CD14-positive monocyte (primary cell): Measurements from ENCODE around the gene TMUB2. TPM values are rescaled to one million over a fixed set of nuclear protein-coding genes. Genes with fewer than 3 reads are reported as not detected.

Source experiments
- DNase-seq, 3 donors: peaks; one replicate each; pipeline ENCODE4 v3.0.0-alpha.2; 2011 to 2022
- H2AFZ ChIP-seq: 2 replicates; pipeline ENCODE4 v1.6.0; 2012; ENCODE audit warnings: mild to moderate bottlenecking, low read depth, low read length, inconsistent platforms; ENCODE audit not compliant: insufficient read depth, poor library complexity, severe bottlenecking
- H3K27ac ChIP-seq, 2 donors: 1 replicate in 1 of 2; 2 replicates in 1 of 2; pipeline ENCODE4 v1.5.1; 2012 to 2013; ENCODE audit warnings: low read length in 2 of 2, control low read depth in 1 of 2, inconsistent platforms in 1 of 2, low read depth in 1 of 2, mild to moderate bottlenecking in 1 of 2
- H3K27me3 ChIP-seq, 2 donors: one replicate each; pipeline versions ENCODE4 v1.6.0 to v1.6.1; 2011 to 2013; ENCODE audit warnings: low read length in 2 of 2; ENCODE audit not compliant: control insufficient read depth in 2 of 2, insufficient read depth in 2 of 2
- H3K36me3 ChIP-seq, 2 donors: replicated peaks in 1 of 2; 1 replicate in 1 of 2; 2 replicates in 1 of 2; pipeline versions ENCODE4 v1.5.1 to v1.6.1; 2012 to 2013; ENCODE audit warnings: low read length in 2 of 2, control low read depth in 1 of 2, inconsistent platforms in 1 of 2, mild to moderate bottlenecking in 1 of 2; ENCODE audit not compliant: insufficient read depth in 2 of 2, control insufficient read depth in 1 of 2
- H3K4me1 ChIP-seq, 2 donors: 1 replicate in 1 of 2; 2 replicates in 1 of 2; pipeline versions ENCODE4 v1.5.1 to v1.6.1; 2012 to 2013; ENCODE audit warnings: low read length in 2 of 2, control low read depth in 1 of 2, inconsistent platforms in 1 of 2, mild to moderate bottlenecking in 1 of 2, moderate library complexity in 1 of 2; ENCODE audit not compliant: insufficient read depth in 2 of 2, control insufficient read depth in 1 of 2
- H3K4me2 ChIP-seq: replicated peaks from 2 replicates; pipeline ENCODE3; 2012; ENCODE audit warnings: low read length, moderate library complexity, mild to moderate bottlenecking; ENCODE audit not compliant: poor library complexity, severe bottlenecking; ENCODE audit errors: extremely low read depth
- H3K4me3 ChIP-seq, 3 experiments: fragments of 200-600 bp in 1 of 3; sonication (generic) in 1 of 3; replicated peaks in 1 of 3; 1 replicate in 2 of 3; 2 replicates in 1 of 3; pipeline ENCODE4 v1.5.1; 2011 to 2013; ENCODE audit warnings: low read length in 3 of 3, mild to moderate bottlenecking in 3 of 3, control low read depth in 2 of 3, low read depth in 2 of 3, inconsistent platforms in 1 of 3, moderate library complexity in 1 of 3
- H3K79me2 ChIP-seq: 2 replicates; pipeline ENCODE4 v1.6.0; 2012; ENCODE audit warnings: mild to moderate bottlenecking, control low read depth, inconsistent platforms, low read length, moderate library complexity; ENCODE audit not compliant: insufficient read depth
- H3K9ac ChIP-seq: 2 replicates; pipeline ENCODE4 v1.6.0; 2017; ENCODE audit warnings: low read length, mild to moderate bottlenecking; ENCODE audit not compliant: insufficient read depth, poor library complexity, severe bottlenecking
- H3K9me3 ChIP-seq, 2 donors: replicated peaks in 1 of 2; 1 replicate in 1 of 2; 2 replicates in 1 of 2; pipeline versions ENCODE4 v1.5.1 to v1.6.1; 2012 to 2013; ENCODE audit warnings: low read length in 2 of 2, control low read depth in 1 of 2; ENCODE audit not compliant: control insufficient read depth in 1 of 2, insufficient read depth in 1 of 2
- H4K20me1 ChIP-seq: 2 replicates; pipeline ENCODE4 v1.6.0; 2012; ENCODE audit warnings: mild to moderate bottlenecking, low read length, control low read depth, moderate library complexity; ENCODE audit not compliant: insufficient read depth
- H3K27ac Mint-ChIP-seq, 7 donors: one replicate each; pipeline ENCODE4 v1.8.0; 2020; ENCODE audit warnings: mild to moderate bottlenecking in 7 of 7, mixed read lengths in 7 of 7, moderate library complexity in 6 of 7, inconsistent platforms in 2 of 7
- H3K27me3 Mint-ChIP-seq, 3 donors: one replicate each; pipeline ENCODE4 v1.8.0; 2021 to 2022; ENCODE audit warnings: low read depth in 3 of 3, mild to moderate bottlenecking in 3 of 3, mixed read lengths in 3 of 3, moderate library complexity in 3 of 3, inconsistent platforms in 1 of 3
- H3K36me3 Mint-ChIP-seq, 2 donors: one replicate each; pipeline ENCODE4 v1.8.0; 2020; ENCODE audit warnings: mixed read lengths in 2 of 2, inconsistent platforms in 1 of 2, mild to moderate bottlenecking in 1 of 2
- H3K4me1 Mint-ChIP-seq: one replicate; pipeline ENCODE4 v1.8.0; 2020; ENCODE audit warnings: mild to moderate bottlenecking, mixed read lengths
- H3K4me3 Mint-ChIP-seq, 2 donors: one replicate each; pipeline ENCODE4 v1.8.0; 2020; ENCODE audit warnings: mild to moderate bottlenecking in 2 of 2, mixed read lengths in 2 of 2, moderate library complexity in 1 of 2
- H3K9me3 Mint-ChIP-seq, 7 donors: one replicate each; pipeline ENCODE4 v1.8.0; 2020 to 2022; ENCODE audit warnings: mixed read lengths in 7 of 7, mild to moderate bottlenecking in 6 of 7, moderate library complexity in 6 of 7, inconsistent platforms in 2 of 7
- CTCF ChIP-seq: fragments of 200-600 bp; IDR thresholded peaks from one replicate; pipeline ENCODE4 v1.8.0; 2022; ENCODE audit warnings: antibody characterized with exemption, mild to moderate bottlenecking
- WGBS: methylation state at CpG from one replicate; pipeline ENCODE4 v1.1.5; 2013; ENCODE audit warnings: missing lambda C conversion rate; ENCODE audit not compliant: insufficient coverage; 5-methylcytosine and 5-hydroxymethylcytosine counted together
- intact Hi-C, 2 donors: fragments of 100-400 bp; cut with micrococcal nuclease; formaldehyde crosslinking; loops; one replicate each; pipeline versions ENCODE4 v1.15.0 to v1.15.1; 2023
- polyA plus RNA-seq, 3 donors: library from polyadenylated mRNA; depleted of rRNA in 1 of 3; unstranded in 2 of 3; stranded (reverse) in 1 of 3; fragments of 300-500 nt in 2 of 3; fragments of >200 nt in 1 of 3; fragmentation: Illumina TruSeq in 2 of 3; gene quantifications; 1 replicate in 2 of 3; 2 replicates in 1 of 3; pipeline ENCODE4 v1.2.3, GENCODE V29; 2012 to 2021

Gene TMUB2
- polyA plus RNA-seq, 3 donors: 41.3 to 118 (median 41.7) TPM

- 0% methylated on average over 4 of the region's 10 CpGs for WGBS
- H2AFZ ChIP-seq: peak overlapping the region; percentile 46
- peak overlapping the region; percentile 100 for H3K4me2 ChIP-seq
- H4K20me1 ChIP-seq: peaks cover 51% of the 10 kb centered on the region
- H3K9me3 ChIP-seq: no peaks in the 10 kb centered on the region
- H3K27me3 ChIP-seq: no peaks in the 10 kb centered on the region
- intact Hi-C loops: loop anchor here (2.0 to 5.0 kb wide), 3 partner anchors 59 to 127 kb away; partner anchors contain the start of genes SLC25A39 (in 2 of the 2) and GRN (in 1 of the 2)
- peak overlapping the region; percentile 22 to 90 (median 34) for H3K4me3 ChIP-seq
- peaks cover 0 to 4% (median 2%) of the 10 kb centered on the region in 3 donors for H3K27me3 Mint-ChIP-seq
- H3K4me3 Mint-ChIP-seq: peak overlapping the region; percentile 63 to 68
- peaks cover 29 to 39% of the 10 kb centered on the region in 2 donors for H3K36me3 ChIP-seq
- peaks cover 36 to 49% of the 10 kb centered on the region in 2 donors for H3K4me1 ChIP-seq
- peaks cover 53% of the 10 kb centered on the region for H3K4me1 Mint-ChIP-seq
- H3K79me2 ChIP-seq: peaks cover 55% of the 10 kb centered on the region
- TF ChIP-seq CTCF: no peak
- no peak for DNase-seq
- H3K9ac ChIP-seq: peak overlapping the region; percentile 40
- peaks cover 43 to 44% of the 10 kb centered on the region in 2 donors for H3K36me3 Mint-ChIP-seq
- peak overlapping the region in 6 of 7 donors; percentile 32 to 82 (median 70) for H3K27ac Mint-ChIP-seq
- H3K27ac ChIP-seq: peak overlapping the region; percentile 4 to 68
- H3K9me3 Mint-ChIP-seq: peaks cover 0 to 2% (median 0%) of the 10 kb centered on the region in 7 donors
Observed at GRCh38 chr17:44217738-44218343, 31.1 kb downstream of the TMUB2 start.

GRCh38 chr17:44218344-44219107, 31.8 kb downstream of the TMUB2 start:
- 1% methylated on average over 43 of the region's 89 CpGs for WGBS
- no peaks in the 10 kb centered on the region for H3K27me3 ChIP-seq

More at GRCh38 chr17:44218344-44219107, 31.8 kb downstream of the TMUB2 start:
- Histone ChIP-seq H3K9ac (peak overlapping the region; percentile 71), H3K4me1 (peaks cover 36 to 52% of the 10 kb centered on the region in 2 donors), H3K9me3 (no peaks in the 10 kb centered on the region), H3K36me3 (peaks cover 26 to 34% of the 10 kb centered on the region in 2 donors), H3K79me2 (peaks cover 55% of the 10 kb centered on the region), H3K4me3 (peak overlapping the region; percentile 22 to 90 (median 60)), H4K20me1 (peaks cover 47% of the 10 kb centered on the region), H2AFZ (peak overlapping the region; percentile 46), H3K4me2 (peak overlapping the region; percentile 100), H3K27ac (peak overlapping the region; percentile 4 to 68)
- H3K4me1 Mint-ChIP-seq: peaks cover 54% of the 10 kb centered on the region
- peaks cover 0 to 4% (median 4%) of the 10 kb centered on the region in 3 donors for H3K27me3 Mint-ChIP-seq
- H3K9me3 Mint-ChIP-seq: peaks cover 0 to 2% (median 0%) of the 10 kb centered on the region in 7 donors
- H3K27ac Mint-ChIP-seq: peak overlapping the region in 6 of 7 donors; percentile 32 to 82 (median 68)
- TF ChIP-seq CTCF: peak; percentile 78
- peaks cover 36 to 39% of the 10 kb centered on the region in 2 donors for H3K36me3 Mint-ChIP-seq
- intact Hi-C loops: loop anchor here (1.0 to 5.0 kb wide), 4 partner anchors 20 to 126 kb away; partner anchors contain the start of genes SLC25A39 (in 2 of the 2) and GRN (in 1 of the 2)
- peak overlapping the region; percentile 63 to 68 for H3K4me3 Mint-ChIP-seq
- peak; percentile 84 to 88 (median 86) for DNase-seq
